Nephron (organoid): ENCODE measurements around the gene GLRX.

Source experiments
- H3K27ac Mint-ChIP-seq, 3 experiments: 2 replicates each; pipeline ENCODE4 v1.8.0; 2020; ENCODE audit warnings: mixed read lengths in 3 of 3, mild to moderate bottlenecking in 2 of 3, moderate library complexity in 1 of 3
- H3K27me3 Mint-ChIP-seq: 2 replicates; pipeline ENCODE4 v1.8.0; 2021; ENCODE audit warnings: low read depth, mild to moderate bottlenecking, moderate library complexity, mixed read lengths
- H3K36me3 Mint-ChIP-seq: 2 replicates; pipeline ENCODE4 v1.8.0; 2020; ENCODE audit warnings: low read depth, mixed read lengths
- H3K4me1 Mint-ChIP-seq: 2 replicates; pipeline ENCODE4 v1.8.0; 2020; ENCODE audit warnings: mixed read lengths
- H3K4me3 Mint-ChIP-seq, 3 experiments: 2 replicates each; pipeline ENCODE4 v1.8.0; 2020; ENCODE audit warnings: mild to moderate bottlenecking in 3 of 3, mixed read lengths in 3 of 3, moderate library complexity in 2 of 3
- H3K9me3 Mint-ChIP-seq: 2 replicates; pipeline ENCODE4 v1.8.0; 2020; ENCODE audit warnings: mixed read lengths
- TF ChIP-seq, protein P1 (sequence below), 3 experiments: fragments of 200-600 bp; sonication (generic); IDR thresholded peaks; one replicate each; pipeline ENCODE4 v1.5.0; 2021; ENCODE audit warnings: antibody characterized with exemption in 3 of 3; ENCODE audit not compliant: unreplicated experiment in 3 of 3

GLRX gene

GRCh38 chr5:95841914-95842812 lies 19.6 kb upstream of the GLRX start:
- Mint-ChIP-seq H3K27ac (no peak overlapping the region), H3K4me3 (no peak overlapping the region), H3K27me3 (peaks cover 7% of the 10 kb centered on the region), H3K9me3 (no peaks in the 10 kb centered on the region), H3K4me1 (no peaks in the 10 kb centered on the region), H3K36me3 (no peaks in the 10 kb centered on the region)
- TF ChIP-seq, protein P1, sequence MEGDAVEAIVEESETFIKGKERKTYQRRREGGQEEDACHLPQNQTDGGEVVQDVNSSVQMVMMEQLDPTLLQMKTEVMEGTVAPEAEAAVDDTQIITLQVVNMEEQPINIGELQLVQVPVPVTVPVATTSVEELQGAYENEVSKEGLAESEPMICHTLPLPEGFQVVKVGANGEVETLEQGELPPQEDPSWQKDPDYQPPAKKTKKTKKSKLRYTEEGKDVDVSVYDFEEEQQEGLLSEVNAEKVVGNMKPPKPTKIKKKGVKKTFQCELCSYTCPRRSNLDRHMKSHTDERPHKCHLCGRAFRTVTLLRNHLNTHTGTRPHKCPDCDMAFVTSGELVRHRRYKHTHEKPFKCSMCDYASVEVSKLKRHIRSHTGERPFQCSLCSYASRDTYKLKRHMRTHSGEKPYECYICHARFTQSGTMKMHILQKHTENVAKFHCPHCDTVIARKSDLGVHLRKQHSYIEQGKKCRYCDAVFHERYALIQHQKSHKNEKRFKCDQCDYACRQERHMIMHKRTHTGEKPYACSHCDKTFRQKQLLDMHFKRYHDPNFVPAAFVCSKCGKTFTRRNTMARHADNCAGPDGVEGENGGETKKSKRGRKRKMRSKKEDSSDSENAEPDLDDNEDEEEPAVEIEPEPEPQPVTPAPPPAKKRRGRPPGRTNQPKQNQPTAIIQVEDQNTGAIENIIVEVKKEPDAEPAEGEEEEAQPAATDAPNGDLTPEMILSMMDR (IDR thresholded peaks at IDR 0.05; ENCODE audit: unreplicated experiment in 3 of 3), result no peak

DNA sequence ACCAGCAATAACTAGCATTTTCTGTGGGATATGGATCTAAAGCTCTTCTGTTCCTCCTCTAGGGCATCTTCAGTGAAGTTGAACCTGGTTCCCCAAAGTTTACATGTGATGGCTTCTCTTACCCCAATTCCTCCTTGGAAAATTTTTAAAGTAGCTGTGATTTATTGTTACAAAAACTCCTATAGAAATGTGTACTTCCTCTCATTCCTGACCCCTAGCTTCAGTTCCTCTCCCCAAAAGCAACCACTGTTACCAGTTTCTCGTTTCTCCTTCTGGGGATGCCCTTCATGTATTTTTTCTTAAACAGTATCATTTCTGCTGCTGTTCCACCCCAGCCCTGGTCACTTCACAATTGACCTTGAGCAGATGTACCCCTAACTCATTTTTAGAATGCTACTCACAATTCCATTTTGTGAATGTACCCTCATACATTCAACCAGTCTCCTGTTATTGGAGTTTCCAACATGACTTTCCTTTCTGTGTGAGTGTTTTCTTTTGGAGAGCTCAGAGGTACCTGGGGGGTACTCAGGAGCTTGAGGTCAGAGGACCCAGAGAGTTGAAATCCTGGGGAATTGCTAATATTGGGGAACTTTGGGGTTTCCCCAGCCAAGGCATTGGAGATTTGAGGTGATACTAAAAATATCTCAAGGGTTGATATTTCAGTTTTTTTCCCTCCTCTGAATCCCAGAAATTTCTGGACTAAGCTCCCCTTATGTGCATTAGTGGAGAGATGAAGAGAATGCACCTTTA lies 18.6 kb upstream of the GLRX start:
- Mint-ChIP-seq H3K27ac (no peak overlapping the region), H3K27me3 (peaks cover 7% of the 10 kb centered on the region), H3K4me3 (no peak overlapping the region), H3K9me3 (no peaks in the 10 kb centered on the region), H3K36me3 (no peaks in the 10 kb centered on the region), H3K4me1 (peaks cover 5% of the 10 kb centered on the region)
- TF ChIP-seq, protein P1 (IDR thresholded peaks at IDR 0.05; ENCODE audit: unreplicated experiment in 3 of 3), result no peak

DNA sequence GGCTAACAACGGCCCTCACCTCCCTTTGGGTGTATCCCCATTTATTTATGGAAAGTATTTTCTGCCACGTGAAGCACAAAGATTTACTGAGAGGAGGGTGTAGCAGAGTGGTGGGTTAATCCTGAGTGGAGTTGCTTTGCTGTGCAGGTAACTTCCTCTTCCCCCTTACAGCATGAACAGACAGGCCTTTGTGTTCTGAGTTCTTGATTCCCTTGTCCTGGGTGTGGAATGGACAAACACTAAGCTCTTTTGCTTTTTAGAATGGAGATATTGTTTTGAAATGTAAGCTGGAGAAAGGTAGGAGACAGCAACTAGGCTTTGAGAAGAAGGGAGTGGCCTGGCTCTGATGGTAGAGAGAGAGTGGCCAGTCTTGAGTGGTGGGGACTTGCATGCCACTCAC lies 17.1 kb upstream of the GLRX start:
- Mint-ChIP-seq H3K4me1 (peaks cover 15% of the 10 kb centered on the region), H3K4me3 (no peak overlapping the region), H3K36me3 (no peaks in the 10 kb centered on the region), H3K27me3 (peaks cover 7% of the 10 kb centered on the region), H3K27ac (no peak overlapping the region), H3K9me3 (no peaks in the 10 kb centered on the region)
- TF ChIP-seq, protein P1 (IDR thresholded peaks at IDR 0.05; ENCODE audit: unreplicated experiment in 3 of 3), result no peak

- Mint-ChIP-seq H3K36me3 (no peaks in the 10 kb centered on the region), H3K27me3 (peaks cover 7% of the 10 kb centered on the region), H3K4me1 (peaks cover 25% of the 10 kb centered on the region), H3K27ac (no peak overlapping the region), H3K9me3 (no peaks in the 10 kb centered on the region), H3K4me3 (no peak overlapping the region)
- TF ChIP-seq, protein P1 (IDR thresholded peaks at IDR 0.05; ENCODE audit: unreplicated experiment in 3 of 3), result no peak
Observed at GRCh38 chr5:95838556-95838955, 16.0 kb upstream of the GLRX start.

- Mint-ChIP-seq H3K4me1 (peaks cover 25% of the 10 kb centered on the region), H3K4me3 (no peak overlapping the region), H3K27me3 (peaks cover 4% of the 10 kb centered on the region), H3K36me3 (no peaks in the 10 kb centered on the region), H3K9me3 (no peaks in the 10 kb centered on the region), H3K27ac (no peak overlapping the region)
- TF ChIP-seq, protein P1 (IDR thresholded peaks at IDR 0.05; ENCODE audit: unreplicated experiment in 3 of 3), result no peak
Observed at GRCh38 chr5:95838001-95838520, 15.5 kb upstream of the GLRX start.
